HepG2 (cell line): Measurements from ENCODE around the gene GLYR1. TPM values are rescaled to one million over a fixed set of nuclear protein-coding genes. Genes with fewer than 3 reads are reported as not detected.
A peak's percentile ranks its signal among the peaks of the same experiment; 100 is the strongest.

ENCODE experiments used
- ATAC-seq: fragments of 200-7000 bp; cut with Tn5 transposase; 3 replicates; pipeline ENCODE4 v1.9.1; 2020; ENCODE audit warnings: mild to moderate bottlenecking, moderate library complexity
- BruUV-seq: library from RNA; stranded (reverse); fragments of 400-500 nt; replicated peaks from 2 replicates; lab custom pipeline; 2021; lab: Mats Ljungman, UMichigan
- CTCF ChIA-PET: fragments of 300-600 bp; formaldehyde crosslinking; extraction: SDS; loops from one replicate; lab custom pipeline; 2021; ENCODE audit warnings: low total read pairs, inconsistent platforms, low intra/inter-chr PET ratio; lab: Yijun Ruan, JAX
- POLR2A ChIA-PET: fragments of 350-600 bp; sonication (Branson Sonifier 250); formaldehyde crosslinking; loops from one replicate; lab custom pipeline; 2020; ENCODE audit warnings: antibody characterized with exemption, inconsistent platforms; lab: Yijun Ruan, JAX
- DNase-seq: peaks from one replicate; pipeline ENCODE4 v3.0.0-alpha.2; 2015; ENCODE audit warnings: low spot score
- FAIRE-seq: peaks from 3 replicates; lab custom pipeline; 2011; peaks lifted over from hg19 to GRCh38; lab: Jason Lieb, UNC
- H2AFZ ChIP-seq: one replicate; pipeline ENCODE4 v1.6.1; 2011; ENCODE audit warnings: low read length, inconsistent platforms
- H3K27ac ChIP-seq: fragments of 300-600 bp; 3 replicates; pipeline ENCODE4 v1.8.0; 2011; ENCODE audit warnings: mixed run types, mild to moderate bottlenecking, mixed read lengths, low read length, inconsistent platforms; ENCODE audit not compliant: insufficient read depth; ENCODE audit errors: extremely low read length
- H3K27me3 ChIP-seq, 2 experiments: fragments of 200-600 bp in 1 of 2; 2 replicates in 1 of 2; 3 replicates in 1 of 2; pipeline versions ENCODE4 v1.6.0 to v1.8.0; 2011; ENCODE audit warnings: low read length in 2 of 2, mild to moderate bottlenecking in 2 of 2, moderate library complexity in 2 of 2, inconsistent platforms in 1 of 2; ENCODE audit not compliant: insufficient read depth in 2 of 2, control insufficient read depth in 1 of 2
- H3K36me3 ChIP-seq, 2 experiments: fragments of 200-600 bp in 1 of 2; replicated peaks in 1 of 2; 2 replicates in 1 of 2; 3 replicates in 1 of 2; pipeline versions ENCODE4 v1.5.1 to v1.8.0; 2011; ENCODE audit warnings: low read length in 2 of 2, inconsistent platforms in 1 of 2; ENCODE audit not compliant: insufficient read depth in 2 of 2, control insufficient read depth in 1 of 2
- H3K4me1 ChIP-seq: 2 replicates; pipeline ENCODE4 v1.5.1; 2012; ENCODE audit warnings: low read length, inconsistent platforms; ENCODE audit not compliant: insufficient read depth
- H3K4me2 ChIP-seq: 2 replicates; pipeline ENCODE4 v1.6.0; 2011; ENCODE audit warnings: low read depth, low read length, inconsistent platforms
- H3K4me3 ChIP-seq, 3 experiments: fragments of 200-600 bp in 1 of 3; sonication (generic), shearing (Covaris generic) in 1 of 3; replicated peaks in 1 of 3; 2 replicates each; pipeline ENCODE4 v1.5.1; 2011 to 2016; ENCODE audit warnings: low read length in 3 of 3, inconsistent platforms in 2 of 3, low read depth in 2 of 3, mild to moderate bottlenecking in 2 of 3, control low read depth in 1 of 3, mixed read lengths in 1 of 3; ENCODE audit not compliant: insufficient read depth in 1 of 3
- H3K79me2 ChIP-seq: one replicate; pipeline ENCODE4 v1.6.1; 2011; ENCODE audit warnings: low read length, inconsistent platforms; ENCODE audit not compliant: insufficient read depth
- H3K9ac ChIP-seq: 2 replicates; pipeline ENCODE4 v1.6.0; 2011; ENCODE audit warnings: mild to moderate bottlenecking, low read depth, low read length, inconsistent platforms; ENCODE audit not compliant: insufficient read depth
- H3K9me3 ChIP-seq: 2 replicates; pipeline ENCODE4 v1.5.1; 2012; ENCODE audit warnings: mild to moderate bottlenecking, low read length
- H4K20me1 ChIP-seq: 2 replicates; pipeline ENCODE4 v1.6.0; 2011; ENCODE audit warnings: inconsistent platforms, mild to moderate bottlenecking, low read length, moderate library complexity; ENCODE audit not compliant: insufficient read depth
- FOXC1 ChIP-seq: sonication (generic); formaldehyde crosslinking; IDR thresholded peaks from 2 replicates; pipeline ENCODE4 v1.8.0; 2022; ENCODE audit warnings: mild to moderate bottlenecking, missing genetic modification reagents, borderline replicate concordance
- HOXA9 ChIP-seq: sonication (generic); formaldehyde crosslinking; IDR thresholded peaks from 2 replicates; pipeline ENCODE4 v1.8.1; 2022; ENCODE audit warnings: missing genetic modification reagents, mild to moderate bottlenecking, moderate library complexity, borderline replicate concordance
- KAT2B ChIP-seq: fragments of 150-350 bp; IDR thresholded peaks from 2 replicates; pipeline ENCODE4 v1.6.1; 2014; ENCODE audit warnings: low read depth, low read length, borderline replicate concordance
- MAFF ChIP-seq: IDR thresholded peaks from 2 replicates; pipeline ENCODE4 v1.6.1; 2011; ENCODE audit warnings: low read depth, low read length, improper control_type of control experiment
- MAFK ChIP-seq, 2 experiments: IDR thresholded peaks in 1 of 2; conservative IDR thresholded peaks in 1 of 2; 2 replicates each; pipeline ENCODE4 v1.6.1; 2011; ENCODE audit warnings: improper control_type of control experiment in 2 of 2, low read length in 2 of 2
- ZBTB42 ChIP-seq: sonication (generic); formaldehyde crosslinking; IDR thresholded peaks from 2 replicates; pipeline ENCODE4 v1.5.0; 2020; ENCODE audit warnings: mild to moderate bottlenecking, missing genetic modification reagents
- ZNF609 ChIP-seq: sonication (generic); formaldehyde crosslinking; IDR thresholded peaks from 2 replicates; pipeline ENCODE4 v1.4.0; 2020; ENCODE audit warnings: mild to moderate bottlenecking, missing genetic modification reagents, borderline replicate concordance
- WGBS: methylation state at CpG from one replicate; pipeline ENCODE4 v1.1.6; 2017; ENCODE audit warnings: low lambda C conversion rate; 5-methylcytosine and 5-hydroxymethylcytosine counted together
- in situ Hi-C: cut with HindIII; loops from 2 replicates; pipeline ENCODE4 v1.10.0; 2017; ENCODE audit warnings: low pct_unique_long_range_greater_than_20kb; ENCODE audit not compliant: extremely low pct_ligation_motif_present
- intact Hi-C: fragments of 100-400 bp; cut with micrococcal nuclease; formaldehyde crosslinking; loops from one replicate; pipeline ENCODE4 v1.10.0; 2022; ENCODE audit not compliant: unreplicated experiment
- polyA plus RNA-seq, 8 experiments: library from polyadenylated mRNA; depleted of rRNA in 3 of 8; stranded (reverse) in 7 of 8; unstranded in 1 of 8; fragments of >200 nt; fragmentation: Illumina TruSeq in 4 of 8; extraction: Trizol in 4 of 8; gene quantifications; 2 replicates each; pipeline versions ENCODE4 v1.2.1 to v1.2.3, GENCODE V29; 2011 to 2016; ENCODE audit warnings: low read depth in 4 of 8, missing spikeins in 1 of 8, mixed read lengths in 1 of 8; ENCODE audit not compliant: insufficient read depth in 1 of 8
- total RNA-seq, 5 experiments: library from RNA; depleted of rRNA; stranded (reverse); fragments of >200 nt; fragmentation: Illumina TruSeq; extraction: Trizol; gene quantifications; 2 replicates each; pipeline ENCODE4 v1.2.3, GENCODE V29; 2016; ENCODE audit warnings: low read depth in 1 of 5
- TF ChIP-seq, protein P1 (sequence below): IDR thresholded peaks from 2 replicates; pipeline ENCODE4 v1.6.1; 2016; ENCODE audit warnings: control low read depth

GLYR1 gene
- total and polyA plus RNA-seq, 2 of the 13 experiments (the other 11 are each of a cell fraction or from before 2014, with no cell fraction given): 28.3 to 48.7 TPM

DNA sequence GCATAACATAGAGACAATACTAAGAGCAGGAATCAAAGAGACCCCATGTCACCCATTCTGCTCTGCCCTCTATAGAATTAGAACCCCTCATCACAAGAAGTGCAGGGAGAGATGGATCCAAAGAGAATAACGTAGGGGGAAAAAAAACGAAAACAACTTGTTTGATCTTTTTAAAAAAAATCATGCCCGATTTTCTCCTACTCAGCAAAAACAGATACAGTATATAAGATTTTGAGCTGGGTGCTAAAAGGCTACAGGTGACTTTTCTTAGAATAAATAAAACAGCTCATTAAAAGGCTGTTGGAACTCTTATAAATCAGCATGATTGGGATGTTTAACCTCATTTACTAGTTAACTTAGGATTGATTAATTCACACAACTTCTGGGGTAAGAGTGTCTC lies 17.6 kb upstream of the GLYR1 start:
- H2AFZ ChIP-seq: no peak overlapping the region
- BruUV-seq: no TSS peak
- no peak overlapping the region for H3K9ac ChIP-seq
- H4K20me1 ChIP-seq: no peaks in the 10 kb centered on the region; the same call in 1 of the 2 replicates
- peaks cover 16 to 71% of the 10 kb centered on the region in 2 experiments for H3K36me3 ChIP-seq
- TF ChIP-seq, protein P1, sequence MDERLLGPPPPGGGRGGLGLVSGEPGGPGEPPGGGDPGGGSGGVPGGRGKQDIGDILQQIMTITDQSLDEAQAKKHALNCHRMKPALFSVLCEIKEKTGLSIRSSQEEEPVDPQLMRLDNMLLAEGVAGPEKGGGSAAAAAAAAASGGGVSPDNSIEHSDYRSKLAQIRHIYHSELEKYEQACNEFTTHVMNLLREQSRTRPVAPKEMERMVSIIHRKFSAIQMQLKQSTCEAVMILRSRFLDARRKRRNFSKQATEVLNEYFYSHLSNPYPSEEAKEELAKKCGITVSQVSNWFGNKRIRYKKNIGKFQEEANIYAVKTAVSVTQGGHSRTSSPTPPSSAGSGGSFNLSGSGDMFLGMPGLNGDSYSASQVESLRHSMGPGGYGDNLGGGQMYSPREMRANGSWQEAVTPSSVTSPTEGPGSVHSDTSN (CRISPR knock-in tag): no peak
- TF ChIP-seq KAT2B (no peak), MAFK (conservative IDR thresholded peaks at IDR 0.05 in 1 of 2, IDR thresholded peaks at IDR 0.05 in 1 of 2; ENCODE audit: low read length in 2 of 2) (peak; percentile 86 to 90), MAFF (peak; percentile 83), ZNF609 (CRISPR knock-in tag) (no peak), FOXC1 (CRISPR knock-in tag) (no peak), HOXA9 (no peak), ZBTB42 (CRISPR knock-in tag) (no peak)
- no peaks in the 10 kb centered on the region for H3K9me3 ChIP-seq
- peaks cover 28% of the 10 kb centered on the region for H3K4me1 ChIP-seq
- H3K79me2 ChIP-seq: peaks cover 56% of the 10 kb centered on the region
- intact Hi-C loops: no loop called here
- ChIA-PET POLR2A (no interaction called here), CTCF (no interaction called here)
- FAIRE-seq (no peak), DNase-seq (no peak), ATAC-seq (no peak)
- in situ Hi-C loops: no loop called here
- WGBS: 90% methylated on average over 3 of the region's 3 CpGs
- H3K4me2 ChIP-seq: no peak overlapping the region
- no peak overlapping the region for H3K27ac ChIP-seq
- H3K27me3 ChIP-seq: no peaks in the 10 kb centered on the region
- no peak overlapping the region for H3K4me3 ChIP-seq
